Chondrocyte (in vitro differentiated cells): ENCODE data around the gene ADGRB2. TPM values are rescaled to one million over a fixed set of nuclear protein-coding genes. Genes with fewer than 3 reads are reported as not detected.

Experiments used
- DNase-seq: peaks from one replicate; pipeline ENCODE4 v3.0.0; 2021; ENCODE audit warnings: mixed read lengths, low spot score
- H3K27ac Mint-ChIP-seq: one replicate; pipeline ENCODE4 v1.8.0; 2021; ENCODE audit warnings: mild to moderate bottlenecking, moderate library complexity, mixed read lengths; ENCODE audit not compliant: unreplicated experiment
- H3K27me3 Mint-ChIP-seq: 2 replicates; pipeline ENCODE4 v1.8.0; 2021; ENCODE audit warnings: low read depth, mixed read lengths
- H3K36me3 Mint-ChIP-seq: 2 replicates; pipeline ENCODE4 v1.8.0; 2021; ENCODE audit warnings: low read depth, mixed read lengths
- H3K4me1 Mint-ChIP-seq: 2 replicates; pipeline ENCODE4 v1.8.0; 2021; ENCODE audit warnings: low read depth, mild to moderate bottlenecking, mixed read lengths
- H3K4me3 Mint-ChIP-seq: one replicate; pipeline ENCODE4 v1.8.0; 2021; ENCODE audit warnings: mild to moderate bottlenecking, moderate library complexity, mixed read lengths; ENCODE audit not compliant: unreplicated experiment
- H3K9me3 Mint-ChIP-seq: 2 replicates; pipeline ENCODE4 v1.8.0; 2021; ENCODE audit warnings: low read depth, mixed read lengths
- CTCF ChIP-seq: fragments of 200-600 bp; sonication (generic); IDR thresholded peaks from 2 replicates; pipeline ENCODE4 v1.5.0; 2021; ENCODE audit warnings: antibody characterized with exemption, mild to moderate bottlenecking, moderate library complexity
- total RNA-seq: library from RNA; stranded (reverse); gene quantifications from 3 replicates; pipeline ENCODE4 v1.2.1, GENCODE V29; 2021

The ADGRB2 gene
- total RNA-seq, 1 donor from 2014 or later = 11.9 TPM

- no peak overlapping the region for H3K27ac Mint-ChIP-seq
- no peaks in the 10 kb centered on the region for H3K4me1 Mint-ChIP-seq
- no peaks in the 10 kb centered on the region for H3K27me3 Mint-ChIP-seq
- peaks cover 9% of the 10 kb centered on the region for H3K36me3 Mint-ChIP-seq
- no peak for TF ChIP-seq CTCF
- H3K9me3 Mint-ChIP-seq = no peaks in the 10 kb centered on the region
- no peak overlapping the region for H3K4me3 Mint-ChIP-seq
- no peak for DNase-seq
Measured at GRCh38 chr1:31734582-31735107, 29.5 kb downstream of the ADGRB2 start.

GRCh38 chr1:31733389-31734219 is 30.5 kb downstream of the ADGRB2 start:
- H3K36me3 Mint-ChIP-seq = peaks cover 11% of the 10 kb centered on the region
- H3K4me1 Mint-ChIP-seq = no peaks in the 10 kb centered on the region
- H3K4me3 Mint-ChIP-seq = no peak overlapping the region
- H3K9me3 Mint-ChIP-seq = no peaks in the 10 kb centered on the region
- TF ChIP-seq CTCF = no peak
- H3K27me3 Mint-ChIP-seq = no peaks in the 10 kb centered on the region
- no peak for DNase-seq
- no peak overlapping the region for H3K27ac Mint-ChIP-seq

GRCh38 chr1:31732751-31733289 is 31.3 kb downstream of the ADGRB2 start:
- peaks cover 11% of the 10 kb centered on the region for H3K36me3 Mint-ChIP-seq
- TF ChIP-seq CTCF = no peak
- no peak overlapping the region for H3K27ac Mint-ChIP-seq
- H3K27me3 Mint-ChIP-seq = no peaks in the 10 kb centered on the region
- no peak overlapping the region for H3K4me3 Mint-ChIP-seq
- DNase-seq = no peak
- no peaks in the 10 kb centered on the region for H3K4me1 Mint-ChIP-seq
- no peaks in the 10 kb centered on the region for H3K9me3 Mint-ChIP-seq

- H3K4me3 Mint-ChIP-seq = no peak overlapping the region
- peak; percentile 81 for DNase-seq
- H3K4me1 Mint-ChIP-seq = no peaks in the 10 kb centered on the region
- peaks cover 11% of the 10 kb centered on the region for H3K36me3 Mint-ChIP-seq
- no peaks in the 10 kb centered on the region for H3K27me3 Mint-ChIP-seq
- H3K9me3 Mint-ChIP-seq = no peaks in the 10 kb centered on the region
- no peak for TF ChIP-seq CTCF
- H3K27ac Mint-ChIP-seq = no peak overlapping the region
Measured at GRCh38 chr1:31732343-31732742, 31.8 kb downstream of the ADGRB2 start.

- Mint-ChIP-seq H3K36me3 (peaks cover 6% of the 10 kb centered on the region), H3K27ac (no peak overlapping the region), H3K27me3 (no peaks in the 10 kb centered on the region), H3K4me1 (no peaks in the 10 kb centered on the region), H3K4me3 (no peak overlapping the region), H3K9me3 (no peaks in the 10 kb centered on the region)
- DNase-seq = peak; percentile 84
- TF ChIP-seq CTCF = no peak
Measured at GRCh38 chr1:31731049-31731565, 33.0 kb downstream of the ADGRB2 start.
